PFSK-1 (cell line): ENCODE data around the gene LMO2. TPM values are rescaled to one million over a fixed set of nuclear protein-coding genes. Genes with fewer than 3 reads are reported as not detected.

Experiments
- FOXP2 ChIP-seq: optimal IDR thresholded peaks from 2 replicates; pipeline ENCODE3; 2011; ENCODE audit warnings: borderline replicate concordance, control low read depth, inconsistent platforms; ENCODE audit not compliant: insufficient read depth; ENCODE audit errors: extremely low read length, extremely low read depth
- POLR2AphosphoS5 ChIP-seq: IDR thresholded peaks from 2 replicates; pipeline ENCODE4 v1.6.1; 2012; ENCODE audit warnings: low read depth, mild to moderate bottlenecking, control low read depth, low read length, moderate library complexity
- SIN3A ChIP-seq: IDR thresholded peaks from 2 replicates; pipeline ENCODE4 v1.6.1; 2012; ENCODE audit warnings: mild to moderate bottlenecking, low read length, moderate library complexity, borderline replicate concordance; ENCODE audit not compliant: insufficient read depth
- TAF1 ChIP-seq: IDR thresholded peaks from 2 replicates; pipeline ENCODE4 v1.6.1; 2012; ENCODE audit warnings: low read length, control low read depth, borderline replicate concordance; ENCODE audit not compliant: insufficient read depth
- polyA plus RNA-seq: library from polyadenylated mRNA; unstranded; fragments of >200 nt; gene quantifications from one replicate; pipeline ENCODE4 v1.2.1, GENCODE V29; 2012; ENCODE audit warnings: low read depth, missing spikeins; ENCODE audit not compliant: insufficient read length
- TF ChIP-seq, protein P1 (sequence below), 2 experiments: IDR thresholded peaks; 2 replicates each; pipeline versions ENCODE4 v1.6.1 to v1.8.0; 2011 to 2012; ENCODE audit warnings: low read depth in 2 of 2, low read length in 2 of 2, control low read depth in 1 of 2, inconsistent platforms in 1 of 2, mild to moderate bottlenecking in 1 of 2, moderate library complexity in 1 of 2; ENCODE audit not compliant: insufficient read depth in 1 of 2

Gene LMO2
- polyA plus RNA-seq, result 8.5 TPM

DNA sequence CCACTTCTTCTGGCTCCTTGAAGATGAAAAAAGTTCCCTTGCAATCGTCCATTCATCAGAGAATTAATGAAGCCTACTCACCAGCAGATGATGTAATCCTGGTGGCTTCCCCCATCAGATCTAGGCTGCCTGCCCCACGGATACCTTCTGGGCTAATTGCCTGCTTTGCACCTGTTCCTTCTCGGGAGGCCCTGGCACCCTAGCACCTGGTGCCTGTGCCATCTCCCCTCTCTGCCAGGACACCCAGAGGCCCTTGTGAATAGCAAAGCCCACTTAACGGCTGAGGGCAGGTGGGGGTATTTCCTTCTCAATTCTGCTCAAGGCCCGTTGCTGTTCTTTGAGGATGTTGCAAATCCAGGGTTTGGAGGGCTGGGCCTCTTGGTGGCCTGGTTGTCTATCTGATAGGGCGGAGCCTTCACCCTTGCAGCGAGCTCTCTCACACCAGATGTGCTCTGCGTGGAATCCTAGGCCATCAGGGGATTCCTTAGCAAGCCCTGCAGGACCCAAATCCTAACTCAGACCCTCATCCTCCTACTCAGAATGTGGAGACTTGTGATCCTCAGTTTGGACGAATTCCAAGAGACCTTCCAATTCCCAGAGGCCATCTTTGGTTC is at the start of gene LMO2:
Gene LMO2 (minus strand): TSS at position 363 of the 614 bp plus-strand sequence. CDS start 22,360 bp downstream, outside the sequence.
- TF ChIP-seq TAF1 (no peak), FOXP2 (no peak), SIN3A (no peak), POLR2AphosphoS5 (no peak)
- TF ChIP-seq, protein P1, sequence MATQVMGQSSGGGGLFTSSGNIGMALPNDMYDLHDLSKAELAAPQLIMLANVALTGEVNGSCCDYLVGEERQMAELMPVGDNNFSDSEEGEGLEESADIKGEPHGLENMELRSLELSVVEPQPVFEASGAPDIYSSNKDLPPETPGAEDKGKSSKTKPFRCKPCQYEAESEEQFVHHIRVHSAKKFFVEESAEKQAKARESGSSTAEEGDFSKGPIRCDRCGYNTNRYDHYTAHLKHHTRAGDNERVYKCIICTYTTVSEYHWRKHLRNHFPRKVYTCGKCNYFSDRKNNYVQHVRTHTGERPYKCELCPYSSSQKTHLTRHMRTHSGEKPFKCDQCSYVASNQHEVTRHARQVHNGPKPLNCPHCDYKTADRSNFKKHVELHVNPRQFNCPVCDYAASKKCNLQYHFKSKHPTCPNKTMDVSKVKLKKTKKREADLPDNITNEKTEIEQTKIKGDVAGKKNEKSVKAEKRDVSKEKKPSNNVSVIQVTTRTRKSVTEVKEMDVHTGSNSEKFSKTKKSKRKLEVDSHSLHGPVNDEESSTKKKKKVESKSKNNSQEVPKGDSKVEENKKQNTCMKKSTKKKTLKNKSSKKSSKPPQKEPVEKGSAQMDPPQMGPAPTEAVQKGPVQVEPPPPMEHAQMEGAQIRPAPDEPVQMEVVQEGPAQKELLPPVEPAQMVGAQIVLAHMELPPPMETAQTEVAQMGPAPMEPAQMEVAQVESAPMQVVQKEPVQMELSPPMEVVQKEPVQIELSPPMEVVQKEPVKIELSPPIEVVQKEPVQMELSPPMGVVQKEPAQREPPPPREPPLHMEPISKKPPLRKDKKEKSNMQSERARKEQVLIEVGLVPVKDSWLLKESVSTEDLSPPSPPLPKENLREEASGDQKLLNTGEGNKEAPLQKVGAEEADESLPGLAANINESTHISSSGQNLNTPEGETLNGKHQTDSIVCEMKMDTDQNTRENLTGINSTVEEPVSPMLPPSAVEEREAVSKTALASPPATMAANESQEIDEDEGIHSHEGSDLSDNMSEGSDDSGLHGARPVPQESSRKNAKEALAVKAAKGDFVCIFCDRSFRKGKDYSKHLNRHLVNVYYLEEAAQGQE (IDR thresholded peaks at IDR 0.05; ENCODE audit: insufficient read depth in 1 of 2, low read depth in 2 of 2, low read length in 2 of 2), result no peak

DNA sequence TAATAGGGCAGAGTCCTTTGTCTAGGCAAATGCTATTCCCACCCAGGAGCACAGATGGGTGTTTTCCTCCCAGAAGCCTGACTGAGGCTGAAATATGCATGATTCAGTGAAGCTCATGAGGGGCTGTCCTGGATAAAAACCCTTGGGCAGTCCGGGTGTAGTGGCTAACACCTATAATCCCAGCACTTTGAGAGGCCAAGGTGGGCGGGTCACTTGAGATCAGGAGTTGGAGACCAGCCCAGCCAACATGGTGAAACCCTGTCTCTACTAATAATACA is 48.6 kb upstream of the LMO2 start:
- TF ChIP-seq POLR2AphosphoS5, result no peak
- no peak for TF ChIP-seq SIN3A
- TF ChIP-seq FOXP2, result no peak
- TF ChIP-seq TAF1, result no peak
- TF ChIP-seq, protein P1 (IDR thresholded peaks at IDR 0.05; ENCODE audit: insufficient read depth in 1 of 2, low read depth in 2 of 2, low read length in 2 of 2), result no peak

DNA sequence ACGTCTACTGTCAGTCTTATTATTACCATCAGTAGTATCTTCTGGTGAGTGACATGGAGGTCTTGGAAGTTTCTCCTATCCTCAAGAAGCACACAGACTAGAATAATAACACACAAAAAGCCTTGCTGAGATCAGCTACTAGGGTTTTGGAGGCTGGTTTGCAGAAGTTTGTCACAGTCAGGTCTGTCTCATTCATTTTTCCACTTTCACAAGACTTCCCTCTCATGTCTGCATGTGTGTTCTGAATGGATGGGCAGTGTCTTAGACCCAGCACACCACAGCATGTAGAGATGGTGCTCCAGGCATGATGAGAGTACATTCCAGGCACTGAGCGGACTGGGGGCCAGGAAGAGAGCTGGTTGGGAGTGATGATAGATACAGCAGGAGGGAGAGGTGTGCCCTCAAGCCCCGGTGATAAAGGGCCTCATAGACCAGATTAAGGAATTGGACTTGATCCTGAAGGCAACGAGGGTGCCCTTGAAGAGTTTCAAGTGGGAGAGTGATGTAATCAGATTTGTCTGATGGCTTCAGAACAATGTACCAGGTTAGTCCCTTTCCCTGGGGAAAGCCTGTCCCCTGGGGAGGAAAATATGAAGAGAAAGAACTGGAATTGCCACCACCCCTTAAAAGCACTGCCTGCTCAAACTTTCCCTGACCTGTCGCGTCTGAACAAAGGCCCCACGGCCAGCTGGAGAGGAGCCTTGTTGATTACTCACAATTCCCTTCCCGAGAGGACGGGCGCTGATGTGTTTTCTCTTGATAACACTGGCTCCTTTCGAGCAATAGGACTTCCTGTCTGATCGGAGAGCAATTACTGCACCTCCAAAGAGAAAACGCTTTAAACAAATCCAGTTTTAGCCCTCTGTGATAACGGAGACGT is 45.1 kb upstream of the LMO2 start:
- TF ChIP-seq SIN3A (no peak), TAF1 (no peak), POLR2AphosphoS5 (no peak), FOXP2 (no peak)
- TF ChIP-seq, protein P1 (IDR thresholded peaks at IDR 0.05; ENCODE audit: insufficient read depth in 1 of 2, low read depth in 2 of 2, low read length in 2 of 2), result no peak

DNA sequence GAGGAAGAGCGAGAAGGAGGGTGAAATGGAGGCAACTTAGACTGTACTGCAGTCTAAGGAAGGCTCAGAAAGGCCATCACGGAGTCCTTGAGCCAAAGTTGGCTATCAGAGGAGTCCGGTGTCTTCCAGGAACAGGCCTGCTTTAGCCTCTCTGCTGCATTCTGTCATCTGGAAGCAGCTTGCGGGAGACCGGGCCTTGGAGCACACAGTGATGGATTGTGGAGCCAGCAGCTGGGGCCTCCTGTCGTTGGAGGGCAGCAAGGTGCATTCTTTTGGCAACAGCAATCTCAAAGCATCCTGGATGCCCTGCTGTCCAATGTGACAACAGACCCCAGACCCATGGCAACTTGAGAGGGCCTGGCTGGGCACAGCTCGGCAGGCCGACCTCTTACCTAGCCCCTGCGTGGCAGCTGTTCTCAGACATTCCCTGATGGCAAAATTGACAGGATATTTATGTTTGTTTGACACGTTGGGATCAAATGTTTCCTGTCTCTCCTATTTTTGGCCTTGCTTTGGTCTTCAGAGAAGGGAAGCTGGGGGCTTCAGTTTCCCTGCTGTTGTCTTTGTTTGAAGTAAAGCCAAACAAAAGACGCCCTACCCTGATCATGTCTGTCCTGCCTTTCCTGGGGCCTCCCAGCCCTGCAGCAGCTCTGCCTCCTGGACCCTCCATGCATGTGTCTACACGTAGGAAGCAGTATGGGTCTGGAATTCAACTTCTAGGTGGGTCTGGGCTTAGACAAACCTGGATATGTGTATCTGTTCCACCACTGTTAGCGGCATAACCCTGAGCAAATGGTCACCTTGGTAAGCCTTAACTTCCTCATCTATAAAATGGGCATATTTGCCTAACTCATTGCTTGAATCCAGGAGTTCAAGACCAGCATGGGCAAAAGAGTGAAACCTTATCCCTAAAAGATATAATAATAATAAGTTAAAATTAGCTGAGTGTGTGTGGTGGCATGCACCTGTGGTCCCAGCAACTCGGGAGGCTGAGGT is 43.9 kb upstream of the LMO2 start:
- TF ChIP-seq TAF1 (no peak), POLR2AphosphoS5 (no peak), FOXP2 (no peak), SIN3A (no peak)
- TF ChIP-seq, protein P1 (IDR thresholded peaks at IDR 0.05; ENCODE audit: insufficient read depth in 1 of 2, low read depth in 2 of 2, low read length in 2 of 2), result no peak
